Measurements from ENCODE around the gene KLHL42.

Gene KLHL42

DNA sequence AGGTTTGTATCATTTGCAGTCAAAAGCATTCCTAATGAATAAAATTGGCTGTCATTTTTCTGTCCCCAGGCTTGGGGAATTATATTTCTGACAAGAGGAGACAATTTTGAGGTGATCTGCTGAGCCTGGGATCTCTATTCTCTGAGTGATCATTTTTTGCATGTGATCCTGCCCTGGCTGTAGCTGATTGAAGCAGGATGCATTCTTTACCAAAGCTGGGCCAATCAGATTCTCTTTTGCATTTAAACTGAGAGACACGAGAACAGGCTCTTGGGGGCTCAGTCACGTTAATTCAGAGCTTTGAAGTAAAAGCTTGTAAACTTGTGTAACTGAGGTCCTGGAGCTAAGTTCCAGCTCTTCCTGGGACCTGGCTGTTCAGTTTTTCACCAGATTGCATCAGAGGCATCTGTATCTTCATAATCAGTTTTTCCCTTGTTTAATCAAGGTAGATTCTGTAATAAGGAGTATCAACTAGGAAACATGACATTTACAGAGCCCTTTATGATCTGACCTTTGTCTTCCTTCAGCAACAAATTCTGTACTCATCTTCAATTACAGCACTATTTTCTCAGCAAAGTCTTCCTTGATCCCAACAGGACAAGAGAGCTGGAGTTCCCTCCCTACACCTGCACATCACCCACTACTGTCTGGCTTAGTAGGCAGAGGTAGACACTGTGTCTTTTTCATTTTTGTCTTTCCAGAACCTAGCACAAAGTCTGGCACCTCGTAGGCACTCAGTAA is 35.0 kb downstream of the KLHL42 start:
- Histone ChIP-seq H3K9me3 (ENCODE audit: control insufficient read depth, insufficient read depth, low read depth, low read length) (no peaks in the 10 kb centered on the region), H3K27ac (ENCODE audit: extremely low read depth, low read depth, low read length) (no peak overlapping the region), H3K4me3 (ENCODE audit: low read depth, low read length) (no peak overlapping the region), H3K4me1 (ENCODE audit: control insufficient read depth, insufficient read depth, low read length) (no peaks in the 10 kb centered on the region), H3K36me3 (ENCODE audit: control insufficient read depth in 2 of 2, insufficient read depth in 1 of 2, low read length in 2 of 2) (no peaks in the 10 kb centered on the region)
- ChIA-PET POLR2A (no interaction called here), CTCF (interaction anchor here (0.6 to 0.9 kb wide), 4 partner anchors 39 to 111 kb away, joined by 3 read pairs; no protein-coding TSS in a partner anchor)
- TF ChIP-seq ZFP37 (tag by site-specific recombination; IDR thresholded peaks at IDR 0.05) (no peak), KLF10 (tag by site-specific recombination; IDR thresholded peaks at IDR 0.05) (no peak), ZIC2 (tag by site-specific recombination; IDR thresholded peaks at IDR 0.05) (no peak), ZNF585B (tag by site-specific recombination; IDR thresholded peaks at IDR 0.05) (no peak), ZNF184 (tag by site-specific recombination; IDR thresholded peaks at IDR 0.05) (no peak), ZNF132 (tag by site-specific recombination; IDR thresholded peaks at IDR 0.05; ENCODE audit: borderline replicate concordance) (no peak)
- TF ChIP-seq, protein P1, sequence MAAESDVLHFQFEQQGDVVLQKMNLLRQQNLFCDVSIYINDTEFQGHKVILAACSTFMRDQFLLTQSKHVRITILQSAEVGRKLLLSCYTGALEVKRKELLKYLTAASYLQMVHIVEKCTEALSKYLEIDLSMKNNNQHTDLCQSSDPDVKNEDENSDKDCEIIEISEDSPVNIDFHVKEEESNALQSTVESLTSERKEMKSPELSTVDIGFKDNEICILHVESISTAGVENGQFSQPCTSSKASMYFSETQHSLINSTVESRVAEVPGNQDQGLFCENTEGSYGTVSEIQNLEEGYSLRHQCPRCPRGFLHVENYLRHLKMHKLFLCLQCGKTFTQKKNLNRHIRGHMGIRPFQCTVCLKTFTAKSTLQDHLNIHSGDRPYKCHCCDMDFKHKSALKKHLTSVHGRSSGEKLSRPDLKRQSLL (tag by site-specific recombination; IDR thresholded peaks at IDR 0.05) = peak; percentile 51; the same call in 1 of the 2 replicates
- TF ChIP-seq, protein P2, sequence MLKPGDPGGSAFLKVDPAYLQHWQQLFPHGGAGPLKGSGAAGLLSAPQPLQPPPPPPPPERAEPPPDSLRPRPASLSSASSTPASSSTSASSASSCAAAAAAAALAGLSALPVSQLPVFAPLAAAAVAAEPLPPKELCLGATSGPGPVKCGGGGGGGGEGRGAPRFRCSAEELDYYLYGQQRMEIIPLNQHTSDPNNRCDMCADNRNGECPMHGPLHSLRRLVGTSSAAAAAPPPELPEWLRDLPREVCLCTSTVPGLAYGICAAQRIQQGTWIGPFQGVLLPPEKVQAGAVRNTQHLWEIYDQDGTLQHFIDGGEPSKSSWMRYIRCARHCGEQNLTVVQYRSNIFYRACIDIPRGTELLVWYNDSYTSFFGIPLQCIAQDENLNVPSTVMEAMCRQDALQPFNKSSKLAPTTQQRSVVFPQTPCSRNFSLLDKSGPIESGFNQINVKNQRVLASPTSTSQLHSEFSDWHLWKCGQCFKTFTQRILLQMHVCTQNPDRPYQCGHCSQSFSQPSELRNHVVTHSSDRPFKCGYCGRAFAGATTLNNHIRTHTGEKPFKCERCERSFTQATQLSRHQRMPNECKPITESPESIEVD (tag by site-specific recombination; IDR thresholded peaks at IDR 0.05) = no peak

DNA sequence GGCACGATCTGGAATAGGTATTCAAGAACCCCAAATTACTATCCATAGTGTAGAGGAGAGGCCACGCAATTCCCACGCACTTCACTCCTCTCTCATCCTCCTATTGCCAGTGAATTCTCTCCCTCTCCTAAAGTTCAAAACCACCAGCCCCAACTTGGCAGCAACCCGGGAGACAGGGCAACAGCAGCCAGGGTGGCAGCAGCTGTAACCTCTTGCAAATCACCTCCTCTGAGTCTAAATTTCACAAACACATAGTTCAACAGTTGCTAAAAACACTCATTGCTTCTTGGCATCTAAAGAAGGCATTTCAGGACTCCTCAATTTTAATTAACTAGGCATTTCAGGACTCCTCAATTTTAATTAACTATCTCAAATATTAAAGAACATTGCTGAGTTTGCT is 37.7 kb downstream of the KLHL42 start:
- no peak overlapping the region for H3K4me3 ChIP-seq (ENCODE audit: low read depth, low read length)
- H3K9me3 ChIP-seq (ENCODE audit: control insufficient read depth, insufficient read depth, low read depth, low read length) = no peaks in the 10 kb centered on the region
- H3K27ac ChIP-seq (ENCODE audit: extremely low read depth, low read depth, low read length) = no peak overlapping the region
- no peaks in the 10 kb centered on the region for H3K4me1 ChIP-seq (ENCODE audit: control insufficient read depth, insufficient read depth, low read length)
- TF ChIP-seq ZNF23 (tag by site-specific recombination; IDR thresholded peaks at IDR 0.05; ENCODE audit: borderline replicate concordance) = no peak
- TF ChIP-seq ZNF658 (tag by site-specific recombination; IDR thresholded peaks at IDR 0.05) = no peak
- TF ChIP-seq ZNF350 (tag by site-specific recombination; IDR thresholded peaks at IDR 0.05) = no peak
- TF ChIP-seq, protein P3, sequence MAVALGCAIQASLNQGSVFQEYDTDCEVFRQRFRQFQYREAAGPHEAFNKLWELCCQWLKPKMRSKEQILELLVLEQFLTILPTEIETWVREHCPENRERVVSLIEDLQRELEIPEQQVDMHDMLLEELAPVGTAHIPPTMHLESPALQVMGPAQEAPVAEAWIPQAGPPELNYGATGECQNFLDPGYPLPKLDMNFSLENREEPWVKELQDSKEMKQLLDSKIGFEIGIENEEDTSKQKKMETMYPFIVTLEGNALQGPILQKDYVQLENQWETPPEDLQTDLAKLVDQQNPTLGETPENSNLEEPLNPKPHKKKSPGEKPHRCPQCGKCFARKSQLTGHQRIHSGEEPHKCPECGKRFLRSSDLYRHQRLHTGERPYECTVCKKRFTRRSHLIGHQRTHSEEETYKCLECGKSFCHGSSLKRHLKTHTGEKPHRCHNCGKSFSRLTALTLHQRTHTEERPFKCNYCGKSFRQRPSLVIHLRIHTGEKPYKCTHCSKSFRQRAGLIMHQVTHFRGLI (tag by site-specific recombination; IDR thresholded peaks at IDR 0.05) = no peak
- TF ChIP-seq, protein P4, sequence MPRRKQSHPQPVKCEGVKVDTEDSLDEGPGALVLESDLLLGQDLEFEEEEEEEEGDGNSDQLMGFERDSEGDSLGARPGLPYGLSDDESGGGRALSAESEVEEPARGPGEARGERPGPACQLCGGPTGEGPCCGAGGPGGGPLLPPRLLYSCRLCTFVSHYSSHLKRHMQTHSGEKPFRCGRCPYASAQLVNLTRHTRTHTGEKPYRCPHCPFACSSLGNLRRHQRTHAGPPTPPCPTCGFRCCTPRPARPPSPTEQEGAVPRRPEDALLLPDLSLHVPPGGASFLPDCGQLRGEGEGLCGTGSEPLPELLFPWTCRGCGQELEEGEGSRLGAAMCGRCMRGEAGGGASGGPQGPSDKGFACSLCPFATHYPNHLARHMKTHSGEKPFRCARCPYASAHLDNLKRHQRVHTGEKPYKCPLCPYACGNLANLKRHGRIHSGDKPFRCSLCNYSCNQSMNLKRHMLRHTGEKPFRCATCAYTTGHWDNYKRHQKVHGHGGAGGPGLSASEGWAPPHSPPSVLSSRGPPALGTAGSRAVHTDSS (tag by site-specific recombination; IDR thresholded peaks at IDR 0.05) = no peak
- TF ChIP-seq ZNF48 (tag by site-specific recombination; IDR thresholded peaks at IDR 0.05) = no peak
- TF ChIP-seq FEZF1 (tag by site-specific recombination; IDR thresholded peaks at IDR 0.05) = no peak
- TF ChIP-seq ZNF223 (tag by site-specific recombination; IDR thresholded peaks at IDR 0.05) = no peak
- no peak for TF ChIP-seq ZNF670 (tag by site-specific recombination; IDR thresholded peaks at IDR 0.05; ENCODE audit: low read depth)
- no peak for TF ChIP-seq ZEB2 (tag by site-specific recombination; IDR thresholded peaks at IDR 0.05)
- no peak for TF ChIP-seq ZBTB21 (tag by site-specific recombination; IDR thresholded peaks at IDR 0.05)
- no peak for TF ChIP-seq ZNF37A (tag by site-specific recombination; IDR thresholded peaks at IDR 0.05)
- ChIA-PET CTCF (no interaction called here), POLR2A (no interaction called here)
- H3K36me3 ChIP-seq (ENCODE audit: control insufficient read depth in 2 of 2, insufficient read depth in 1 of 2, low read length in 2 of 2) = no peaks in the 10 kb centered on the region

All from HEK293 (cell line).